ENCODE data around the gene DGKB.

Gene DGKB

DNA sequence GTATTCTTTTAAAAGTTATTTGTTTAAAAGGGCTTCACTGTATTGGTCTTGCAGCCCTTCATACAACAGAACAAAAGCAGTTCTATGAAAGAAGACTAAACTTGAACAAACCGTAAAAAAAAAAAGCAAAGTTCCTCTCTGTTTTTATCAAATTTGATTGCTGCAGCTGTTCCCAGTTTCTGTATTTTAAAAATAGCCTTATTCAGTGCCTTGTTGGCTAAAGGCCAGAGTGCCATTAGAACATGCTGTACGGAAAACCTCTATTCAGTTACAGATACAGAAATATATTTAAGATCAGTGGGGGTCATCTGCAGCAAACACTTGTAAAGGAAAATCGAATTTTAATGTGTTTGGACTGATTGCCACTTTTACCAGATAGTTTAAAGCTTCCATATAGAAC, 705.3 kb downstream of the DGKB start:
- H3K4me3 ChIP-seq (replicated peaks; ENCODE audit: insufficient read depth, low read length): no peak overlapping the region
- peaks cover 2% of the 10 kb centered on the region for H3K27me3 ChIP-seq (ENCODE audit: insufficient read depth, poor library complexity, severe bottlenecking)
- no peak for DNase-seq (ENCODE audit: low read depth in 1 of 2, low spot score in 1 of 2)
- H3K27ac ChIP-seq (replicated peaks): no peak overlapping the region
- TF ChIP-seq, protein P1, sequence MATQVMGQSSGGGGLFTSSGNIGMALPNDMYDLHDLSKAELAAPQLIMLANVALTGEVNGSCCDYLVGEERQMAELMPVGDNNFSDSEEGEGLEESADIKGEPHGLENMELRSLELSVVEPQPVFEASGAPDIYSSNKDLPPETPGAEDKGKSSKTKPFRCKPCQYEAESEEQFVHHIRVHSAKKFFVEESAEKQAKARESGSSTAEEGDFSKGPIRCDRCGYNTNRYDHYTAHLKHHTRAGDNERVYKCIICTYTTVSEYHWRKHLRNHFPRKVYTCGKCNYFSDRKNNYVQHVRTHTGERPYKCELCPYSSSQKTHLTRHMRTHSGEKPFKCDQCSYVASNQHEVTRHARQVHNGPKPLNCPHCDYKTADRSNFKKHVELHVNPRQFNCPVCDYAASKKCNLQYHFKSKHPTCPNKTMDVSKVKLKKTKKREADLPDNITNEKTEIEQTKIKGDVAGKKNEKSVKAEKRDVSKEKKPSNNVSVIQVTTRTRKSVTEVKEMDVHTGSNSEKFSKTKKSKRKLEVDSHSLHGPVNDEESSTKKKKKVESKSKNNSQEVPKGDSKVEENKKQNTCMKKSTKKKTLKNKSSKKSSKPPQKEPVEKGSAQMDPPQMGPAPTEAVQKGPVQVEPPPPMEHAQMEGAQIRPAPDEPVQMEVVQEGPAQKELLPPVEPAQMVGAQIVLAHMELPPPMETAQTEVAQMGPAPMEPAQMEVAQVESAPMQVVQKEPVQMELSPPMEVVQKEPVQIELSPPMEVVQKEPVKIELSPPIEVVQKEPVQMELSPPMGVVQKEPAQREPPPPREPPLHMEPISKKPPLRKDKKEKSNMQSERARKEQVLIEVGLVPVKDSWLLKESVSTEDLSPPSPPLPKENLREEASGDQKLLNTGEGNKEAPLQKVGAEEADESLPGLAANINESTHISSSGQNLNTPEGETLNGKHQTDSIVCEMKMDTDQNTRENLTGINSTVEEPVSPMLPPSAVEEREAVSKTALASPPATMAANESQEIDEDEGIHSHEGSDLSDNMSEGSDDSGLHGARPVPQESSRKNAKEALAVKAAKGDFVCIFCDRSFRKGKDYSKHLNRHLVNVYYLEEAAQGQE (IDR thresholded peaks at IDR 0.05; ENCODE audit: insufficient replicate concordance, low read depth): no peak
- TF ChIP-seq, protein P2, sequence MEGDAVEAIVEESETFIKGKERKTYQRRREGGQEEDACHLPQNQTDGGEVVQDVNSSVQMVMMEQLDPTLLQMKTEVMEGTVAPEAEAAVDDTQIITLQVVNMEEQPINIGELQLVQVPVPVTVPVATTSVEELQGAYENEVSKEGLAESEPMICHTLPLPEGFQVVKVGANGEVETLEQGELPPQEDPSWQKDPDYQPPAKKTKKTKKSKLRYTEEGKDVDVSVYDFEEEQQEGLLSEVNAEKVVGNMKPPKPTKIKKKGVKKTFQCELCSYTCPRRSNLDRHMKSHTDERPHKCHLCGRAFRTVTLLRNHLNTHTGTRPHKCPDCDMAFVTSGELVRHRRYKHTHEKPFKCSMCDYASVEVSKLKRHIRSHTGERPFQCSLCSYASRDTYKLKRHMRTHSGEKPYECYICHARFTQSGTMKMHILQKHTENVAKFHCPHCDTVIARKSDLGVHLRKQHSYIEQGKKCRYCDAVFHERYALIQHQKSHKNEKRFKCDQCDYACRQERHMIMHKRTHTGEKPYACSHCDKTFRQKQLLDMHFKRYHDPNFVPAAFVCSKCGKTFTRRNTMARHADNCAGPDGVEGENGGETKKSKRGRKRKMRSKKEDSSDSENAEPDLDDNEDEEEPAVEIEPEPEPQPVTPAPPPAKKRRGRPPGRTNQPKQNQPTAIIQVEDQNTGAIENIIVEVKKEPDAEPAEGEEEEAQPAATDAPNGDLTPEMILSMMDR (IDR thresholded peaks at IDR 0.05; ENCODE audit: insufficient read depth, low read length): no peak
- TF ChIP-seq GABPA (IDR thresholded peaks at IDR 0.05; ENCODE audit: low read depth) (no peak), SPI1 (IDR thresholded peaks at IDR 0.05; ENCODE audit: borderline replicate concordance, low read depth) (no peak), POLR2AphosphoS5 (IDR thresholded peaks at IDR 0.05; ENCODE audit: low read depth) (no peak)

DNA sequence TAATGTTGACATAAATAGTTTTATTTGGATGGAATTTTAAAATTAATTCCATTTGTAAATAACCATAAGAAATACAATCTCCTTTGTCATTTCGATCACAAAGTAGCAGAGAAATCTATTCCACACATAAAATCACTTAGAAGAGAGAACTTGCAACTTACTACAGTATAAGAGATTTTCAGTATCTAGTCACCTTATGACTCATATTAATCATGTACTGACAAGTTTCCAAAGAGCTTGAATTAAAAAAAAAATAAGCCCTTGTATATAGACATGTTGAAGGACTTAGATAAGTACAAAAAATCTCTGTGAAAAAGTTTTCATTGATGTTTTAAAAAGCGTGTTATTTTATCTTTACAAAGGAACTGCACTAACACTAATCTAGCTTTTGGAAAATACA, 706.0 kb downstream of the DGKB start:
- TF ChIP-seq, protein P1 (IDR thresholded peaks at IDR 0.05; ENCODE audit: insufficient replicate concordance, low read depth): no peak
- TF ChIP-seq, protein P2 (IDR thresholded peaks at IDR 0.05; ENCODE audit: insufficient read depth, low read length): no peak
- TF ChIP-seq GABPA (IDR thresholded peaks at IDR 0.05; ENCODE audit: low read depth): no peak
- no peak for TF ChIP-seq SPI1 (IDR thresholded peaks at IDR 0.05; ENCODE audit: borderline replicate concordance, low read depth)
- no peak for TF ChIP-seq POLR2AphosphoS5 (IDR thresholded peaks at IDR 0.05; ENCODE audit: low read depth)
- Histone ChIP-seq H3K4me3 (replicated peaks; ENCODE audit: insufficient read depth, low read length) (no peak overlapping the region), H3K27ac (replicated peaks) (no peak overlapping the region), H3K27me3 (ENCODE audit: insufficient read depth, poor library complexity, severe bottlenecking) (peaks cover 2% of the 10 kb centered on the region)
- DNase-seq (ENCODE audit: low read depth in 1 of 2, low spot score in 1 of 2): no peak

DNA sequence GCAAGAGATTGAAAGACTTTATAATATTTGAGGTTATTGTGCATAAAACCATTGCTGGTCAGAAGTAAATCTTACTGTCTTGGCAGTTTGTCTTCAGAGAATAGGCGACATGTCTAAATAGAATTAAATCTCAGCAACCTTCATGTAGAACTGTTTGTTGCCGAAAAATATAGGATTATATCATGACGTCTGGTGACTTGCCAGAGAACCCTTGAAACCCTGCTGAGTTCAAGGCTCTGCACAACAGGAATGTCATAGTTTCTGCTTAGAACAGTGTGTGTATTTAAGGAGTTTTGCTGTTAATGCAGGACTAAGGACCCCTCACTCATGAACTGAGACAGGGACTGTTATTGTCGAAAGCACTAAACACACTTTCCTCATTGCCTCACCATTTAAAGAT, 706.7 kb downstream of the DGKB start:
- DNase-seq (ENCODE audit: low read depth in 1 of 2, low spot score in 1 of 2): no peak
- no peak for TF ChIP-seq GABPA (IDR thresholded peaks at IDR 0.05; ENCODE audit: low read depth)
- TF ChIP-seq, protein P1 (IDR thresholded peaks at IDR 0.05; ENCODE audit: insufficient replicate concordance, low read depth): no peak
- TF ChIP-seq, protein P2 (IDR thresholded peaks at IDR 0.05; ENCODE audit: insufficient read depth, low read length): no peak
- TF ChIP-seq SPI1 (IDR thresholded peaks at IDR 0.05; ENCODE audit: borderline replicate concordance, low read depth): no peak
- TF ChIP-seq POLR2AphosphoS5 (IDR thresholded peaks at IDR 0.05; ENCODE audit: low read depth): no peak
- H3K4me3 ChIP-seq (replicated peaks; ENCODE audit: insufficient read depth, low read length): no peak overlapping the region
- peaks cover 2% of the 10 kb centered on the region for H3K27me3 ChIP-seq (ENCODE audit: insufficient read depth, poor library complexity, severe bottlenecking)
- H3K27ac ChIP-seq (replicated peaks): no peak overlapping the region
